Astrocyte of the spinal cord (primary cell): ENCODE results near the gene LEMD2.

Experiments used
- DNase-seq: peaks from one replicate; pipeline ENCODE4 v3.0.0; 2011; ENCODE audit warnings: low read depth, low spot score
- H3K4me3 ChIP-seq: 2 replicates; pipeline ENCODE4 v1.5.1; 2011; ENCODE audit warnings: low read depth, mild to moderate bottlenecking, low read length, moderate library complexity
- CTCF ChIP-seq: IDR thresholded peaks from 2 replicates; pipeline ENCODE4 v1.5.1; 2012; ENCODE audit warnings: low read depth, mild to moderate bottlenecking, low read length, inconsistent platforms
- in situ Hi-C: cut with HindIII; loops from 2 replicates; pipeline ENCODE4 v1.10.0; 2017; ENCODE audit warnings: low sequenced_read_pairs

The LEMD2 gene

GRCh38 chr6:33725891-33726673 lies 62.8 kb downstream of the LEMD2 start:
- in situ Hi-C loops: no loop called here
- DNase-seq: no peak
- no peak for TF ChIP-seq CTCF
- H3K4me3 ChIP-seq: no peak overlapping the region

- H3K4me3 ChIP-seq: no peak overlapping the region
- no peak for TF ChIP-seq CTCF
- DNase-seq: no peak
- in situ Hi-C loops: no loop called here
These were observed 63.7 kb downstream of the LEMD2 start for GRCh38 chr6:33725222-33725621.

GRCh38 chr6:33724102-33725023 lies 64.6 kb downstream of the LEMD2 start:
- in situ Hi-C loops: no loop called here
- DNase-seq: no peak
- no peak for TF ChIP-seq CTCF
- H3K4me3 ChIP-seq: no peak overlapping the region

- H3K4me3 ChIP-seq: no peak overlapping the region
- DNase-seq: no peak
- no peak for TF ChIP-seq CTCF
- in situ Hi-C loops: no loop called here
These were observed 65.4 kb downstream of the LEMD2 start for GRCh38 chr6:33723371-33724085.

- no peak for DNase-seq
- in situ Hi-C loops: no loop called here
- no peak for TF ChIP-seq CTCF
- no peak overlapping the region for H3K4me3 ChIP-seq
These were observed 66.8 kb downstream of the LEMD2 start for GRCh38 chr6:33722103-33722623.

- no peak overlapping the region for H3K4me3 ChIP-seq
- no peak for TF ChIP-seq CTCF
- no peak for DNase-seq
- in situ Hi-C loops: no loop called here
These were observed 67.4 kb downstream of the LEMD2 start for GRCh38 chr6:33721508-33721907.
